AG20443 (cell line): ENCODE data around the gene CLIP1.
"Not testable (repeated sequence)": the region's sequence is repeated elsewhere in the genome, so short reads cannot be mapped to it uniquely, and the experiment has no call there.

Experiments
- DNase-seq: peaks from one replicate; pipeline ENCODE4 v3.0.0; 2012; ENCODE audit warnings: low spot score, mixed read lengths

CLIP1 gene

DNA sequence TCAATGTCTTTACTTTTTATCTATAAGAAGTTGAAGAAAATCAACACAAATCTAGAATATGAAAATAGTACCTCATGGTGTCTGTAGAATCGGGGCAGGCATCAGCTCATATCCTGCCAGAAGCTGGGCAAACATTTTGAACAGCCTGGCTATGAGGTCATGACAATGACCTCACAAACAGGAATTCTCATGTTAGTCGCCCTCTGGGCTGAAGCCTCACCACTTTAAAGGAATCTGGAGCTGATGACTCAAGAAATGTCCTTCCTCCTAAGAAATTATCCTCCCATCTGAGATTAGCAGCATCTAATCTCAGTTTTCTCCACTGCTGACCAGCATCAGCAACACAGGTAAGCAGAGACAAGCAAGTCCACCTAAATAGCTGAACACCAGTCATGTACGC is 27.1 kb downstream of the CLIP1 start:
- peak; percentile 71 for DNase-seq

DNA sequence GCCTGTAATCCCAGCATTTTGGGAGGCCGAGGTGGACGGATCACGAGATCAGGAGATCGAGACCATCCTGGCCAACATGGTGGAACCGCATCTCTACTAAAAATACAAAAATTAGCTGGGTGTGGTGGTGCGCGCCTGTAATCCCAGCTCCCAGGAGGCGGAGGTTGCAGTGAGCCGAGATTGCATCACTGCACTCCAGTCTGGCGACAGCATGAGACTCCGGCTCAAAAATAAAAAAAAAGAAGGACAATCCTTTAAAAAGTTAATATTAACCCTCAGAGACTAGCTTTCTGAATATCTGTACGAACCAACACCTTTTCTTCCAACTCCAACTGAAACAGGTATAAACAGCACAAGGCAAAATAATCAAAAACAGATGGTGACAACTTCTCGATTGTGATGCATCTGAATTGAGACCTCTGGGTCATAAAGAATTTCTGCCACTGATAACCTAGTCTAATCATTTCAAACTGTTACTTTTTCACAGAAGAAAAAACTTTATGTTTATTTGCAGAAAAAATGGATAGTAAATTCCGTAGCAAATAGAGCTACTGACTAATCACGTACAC is 27.8 kb downstream of the CLIP1 start:
- DNase-seq: no peak

DNA sequence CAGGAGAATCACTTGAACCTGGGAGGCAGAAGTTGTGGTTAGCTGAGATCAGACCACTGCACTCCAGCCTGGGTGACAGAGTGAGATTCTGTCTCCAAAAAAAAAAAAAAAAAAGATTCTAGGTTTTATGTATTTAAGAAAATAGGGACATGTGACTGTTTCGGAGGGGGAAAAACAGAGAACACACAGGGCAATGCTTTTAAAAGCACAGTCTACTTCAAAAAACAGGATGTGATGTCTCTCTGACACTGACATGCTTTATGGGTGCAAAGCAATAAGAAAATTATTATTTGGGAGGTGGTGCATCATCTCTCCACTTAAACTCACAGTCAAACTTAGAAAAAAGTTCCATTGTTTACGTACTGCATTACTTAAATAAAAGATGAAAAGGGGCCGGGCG is 28.7 kb downstream of the CLIP1 start:
- DNase-seq: no peak

DNA sequence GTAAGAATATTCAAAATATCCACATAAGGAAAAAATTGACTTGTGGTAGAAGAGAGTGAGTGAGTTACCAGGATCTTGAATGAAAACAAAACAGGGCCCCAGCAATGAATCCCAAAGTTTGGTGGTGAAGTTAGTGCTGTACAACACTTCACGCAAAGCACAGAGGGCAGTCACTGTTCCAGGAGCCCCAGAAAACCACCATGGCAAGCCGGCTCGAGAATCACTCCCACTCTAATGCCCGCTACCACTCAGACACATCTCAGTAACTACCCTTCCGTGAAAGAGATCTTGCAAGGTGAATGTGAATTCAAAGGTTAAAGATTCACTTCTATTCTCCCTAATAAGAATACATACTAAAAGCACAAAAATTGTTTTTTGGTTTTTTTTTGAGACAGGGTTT is 30.1 kb downstream of the CLIP1 start:
- DNase-seq: no peak

DNA sequence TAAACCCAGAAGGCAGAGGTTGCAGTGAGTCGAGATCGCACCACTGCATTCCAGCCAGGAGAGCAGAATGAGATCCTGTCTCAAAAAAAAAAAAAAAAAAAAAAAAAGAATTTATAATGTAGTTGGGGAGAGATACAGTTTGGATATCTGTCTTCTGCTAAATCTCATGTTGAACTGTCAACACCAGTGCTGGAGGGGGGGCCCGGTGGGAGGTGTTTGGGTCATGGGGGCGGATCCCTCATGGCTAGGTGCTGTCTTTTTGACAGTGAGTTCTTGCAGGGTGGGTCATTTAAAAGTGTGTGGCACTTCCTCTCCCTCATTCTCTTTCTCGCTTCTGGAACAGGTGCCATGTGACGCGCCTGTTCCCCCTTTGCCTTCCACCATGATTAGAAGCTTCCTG is 32.8 kb downstream of the CLIP1 start:
- DNase-seq: no peak

DNA sequence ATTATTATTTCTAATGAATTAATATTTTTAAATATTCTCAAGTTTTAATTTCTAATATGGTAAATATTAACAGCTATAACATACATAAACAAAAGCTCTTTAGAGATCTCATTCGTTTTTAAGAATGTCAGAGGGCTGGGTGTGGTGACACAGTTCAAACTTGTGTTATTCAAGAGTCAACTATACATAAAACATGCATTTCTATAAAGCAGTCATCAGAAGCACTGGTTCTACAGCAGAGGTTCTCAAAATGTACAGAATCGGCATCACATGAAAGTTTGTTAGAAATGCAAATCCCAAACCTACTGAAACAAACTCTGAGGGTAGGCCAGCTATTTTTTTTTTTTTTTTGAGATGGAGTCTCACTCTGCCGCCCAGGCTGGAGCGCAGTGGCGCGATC is 34.6 kb downstream of the CLIP1 start:
- no peak for DNase-seq

DNA sequence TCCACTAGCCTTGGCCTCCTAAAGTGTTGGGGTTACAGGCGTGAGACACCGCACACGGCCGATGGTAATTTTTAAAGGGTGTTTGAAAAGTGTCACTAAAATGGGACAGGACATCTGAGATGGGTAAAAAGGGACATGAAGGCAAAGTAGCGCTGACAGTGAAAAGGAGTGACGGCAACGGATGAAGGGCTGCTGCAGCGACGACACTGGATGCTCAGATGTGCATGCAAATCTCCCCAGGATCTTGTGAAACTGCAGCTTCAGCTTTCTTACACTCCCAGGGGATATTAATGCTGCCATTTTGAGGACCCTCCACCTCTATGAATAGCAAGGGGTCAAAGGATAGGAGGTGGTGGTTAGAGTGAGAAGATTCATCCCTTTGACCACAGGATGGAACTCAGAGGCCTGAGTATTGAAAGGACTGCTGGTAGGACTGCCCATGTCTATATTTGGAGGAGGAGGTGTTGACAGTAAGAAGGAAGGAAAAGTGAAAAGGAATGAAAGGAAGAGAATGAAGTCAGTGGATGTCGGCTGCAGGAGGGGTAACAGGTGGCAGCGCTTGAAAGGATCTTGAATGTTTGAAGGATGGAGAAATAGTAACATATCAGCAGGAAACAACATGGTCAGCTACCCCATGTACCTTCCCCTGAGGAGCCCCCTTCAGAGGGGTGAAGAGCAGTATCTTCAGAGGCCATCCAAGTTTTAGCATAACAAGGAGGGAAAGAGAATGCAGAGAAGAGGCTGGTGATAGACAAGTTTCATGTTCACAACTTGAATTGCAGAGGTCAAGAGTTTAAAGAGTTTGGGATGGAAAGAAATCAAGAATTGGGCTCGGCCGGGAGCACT is 37.1 kb downstream of the CLIP1 start:
- no peak for DNase-seq

DNA sequence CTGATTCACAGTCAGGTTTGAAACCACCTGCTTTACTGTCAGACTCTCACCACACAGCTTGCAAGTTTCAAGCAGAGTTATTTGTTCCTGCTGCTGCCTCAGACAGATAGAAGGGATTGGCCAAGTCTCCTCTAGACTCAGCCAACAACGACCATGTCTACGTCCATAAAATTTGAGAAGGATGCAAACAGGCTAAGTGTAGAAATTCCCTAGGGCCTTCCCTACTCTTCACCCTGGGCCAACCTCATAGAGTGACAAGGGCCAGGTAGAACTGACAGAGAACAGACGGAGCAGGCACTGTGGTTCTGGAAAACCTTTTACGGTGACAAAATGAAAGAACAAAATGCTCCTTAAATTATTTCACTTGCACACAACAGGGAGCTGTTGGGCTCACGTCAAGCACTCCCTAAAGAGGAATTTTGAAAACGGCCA is 39.5 kb downstream of the CLIP1 start:
- no peak for DNase-seq

DNA sequence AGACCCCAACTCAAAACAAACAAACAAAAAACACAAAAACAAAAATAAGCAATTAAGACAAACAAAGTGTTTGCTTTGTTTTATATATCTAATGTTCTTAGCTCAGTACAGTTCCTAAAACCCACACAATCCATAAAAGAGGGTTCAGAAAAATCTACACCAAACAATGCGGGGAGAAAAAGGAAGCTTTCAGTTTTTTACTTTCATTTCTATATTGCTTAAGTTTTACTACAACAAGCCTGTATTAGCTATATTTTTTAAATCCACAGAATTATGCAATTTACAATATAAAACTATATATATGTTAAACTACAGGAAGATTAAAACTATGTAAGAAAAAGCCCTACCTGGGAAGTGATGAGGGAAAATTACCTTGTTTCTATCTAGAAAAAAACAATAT is 41.4 kb downstream of the CLIP1 start:
- no peak for DNase-seq

DNA sequence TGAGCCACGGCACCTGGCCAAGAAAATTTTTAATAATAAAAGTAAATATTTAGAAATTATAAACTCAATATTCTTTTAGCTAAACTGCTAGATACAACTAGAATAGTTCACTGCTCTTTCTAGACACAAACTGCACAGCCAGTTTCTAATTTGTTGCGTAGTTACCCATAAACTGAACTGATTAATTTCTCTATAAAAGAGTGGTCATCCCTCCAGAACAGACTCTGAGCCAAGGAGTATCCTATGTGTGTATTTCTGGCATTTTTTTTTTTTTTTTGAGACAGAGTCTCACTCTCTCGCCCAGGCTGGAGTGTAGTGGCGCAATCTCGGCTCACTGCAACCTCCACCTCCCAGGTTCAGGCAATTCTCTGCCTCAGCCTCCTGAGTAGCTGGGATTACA is 45.7 kb downstream of the CLIP1 start:
- DNase-seq: not testable (repeated sequence)

DNA sequence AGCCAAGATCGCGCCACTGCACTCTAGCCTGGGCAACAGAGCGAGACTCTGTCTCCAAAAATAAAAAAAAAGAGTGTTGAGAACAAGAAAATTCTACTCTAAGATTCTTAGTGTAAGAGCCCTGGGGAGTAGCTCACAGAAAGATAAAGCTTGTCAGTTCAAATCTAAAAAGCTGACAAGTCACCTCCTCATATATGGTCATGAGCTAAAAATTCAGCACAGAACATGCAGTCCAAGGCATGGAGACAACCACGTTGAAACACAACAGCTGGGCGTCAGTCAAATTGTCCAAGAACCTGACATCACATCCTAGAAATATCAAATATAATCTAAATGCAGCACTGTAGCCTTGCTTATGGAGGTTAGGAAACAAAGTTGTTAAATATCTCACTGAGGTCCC is 47.8 kb downstream of the CLIP1 start:
- DNase-seq: no peak

DNA sequence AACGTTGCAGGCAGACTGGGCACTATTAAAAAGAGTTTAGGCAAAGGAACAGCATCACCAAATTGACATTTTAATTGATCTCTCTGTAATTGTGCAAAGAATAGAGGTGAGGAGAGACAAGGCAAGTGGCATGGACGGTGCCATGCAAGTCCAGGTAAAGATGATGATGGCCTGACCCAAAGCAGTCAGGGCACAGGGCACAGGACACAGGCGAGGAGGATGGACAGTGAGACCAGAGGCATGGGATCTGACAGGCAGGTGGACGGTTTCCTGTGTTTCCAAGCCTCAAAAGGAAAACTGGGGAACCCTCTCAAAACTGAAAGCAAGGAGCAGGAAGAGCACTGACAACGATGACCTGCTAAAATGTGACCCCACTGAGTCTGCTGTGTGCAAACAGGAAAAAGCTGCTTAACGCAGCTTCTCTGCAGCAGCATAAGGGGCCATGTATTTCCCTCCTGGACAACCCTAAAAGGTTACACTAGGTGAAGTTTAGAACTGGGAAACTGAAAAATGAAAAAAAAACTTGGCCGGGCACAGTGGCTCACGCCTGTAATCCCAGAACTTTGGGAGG is 50.9 kb downstream of the CLIP1 start:
- DNase-seq: no peak

DNA sequence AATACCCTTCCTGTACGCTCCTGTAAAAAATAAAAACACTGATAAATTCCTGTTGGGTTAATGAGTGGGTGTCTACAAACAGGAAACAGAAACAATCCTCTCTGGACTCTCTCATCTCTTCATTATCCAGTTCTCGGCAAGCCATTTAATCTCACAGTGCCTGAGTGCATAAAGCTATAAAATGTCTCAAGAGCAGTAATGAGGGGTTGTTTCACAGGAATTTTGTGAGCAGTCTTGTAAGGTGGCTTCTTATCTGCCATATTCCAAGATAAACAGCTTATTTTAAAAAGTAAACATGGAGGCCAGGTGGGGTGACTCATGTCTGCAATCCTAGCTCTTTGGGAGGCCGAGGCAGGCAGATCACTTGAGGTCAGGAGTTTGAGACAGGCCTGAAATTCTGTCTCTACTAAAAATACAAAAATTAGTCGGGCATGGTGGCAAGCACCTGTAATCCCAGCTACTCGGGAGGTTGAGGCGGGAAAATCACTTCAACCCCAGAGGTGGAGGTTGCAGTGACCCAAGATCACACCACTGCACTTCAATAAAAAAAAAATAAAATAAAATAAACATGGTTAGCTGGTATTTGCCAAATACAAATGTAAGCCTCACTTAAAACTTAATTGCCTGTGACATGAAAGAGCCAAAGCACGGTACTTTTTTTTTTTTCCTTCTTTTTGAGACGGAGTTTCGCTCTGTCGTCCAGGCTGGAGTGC is 54.0 kb downstream of the CLIP1 start:
- peak; percentile 18 for DNase-seq

DNA sequence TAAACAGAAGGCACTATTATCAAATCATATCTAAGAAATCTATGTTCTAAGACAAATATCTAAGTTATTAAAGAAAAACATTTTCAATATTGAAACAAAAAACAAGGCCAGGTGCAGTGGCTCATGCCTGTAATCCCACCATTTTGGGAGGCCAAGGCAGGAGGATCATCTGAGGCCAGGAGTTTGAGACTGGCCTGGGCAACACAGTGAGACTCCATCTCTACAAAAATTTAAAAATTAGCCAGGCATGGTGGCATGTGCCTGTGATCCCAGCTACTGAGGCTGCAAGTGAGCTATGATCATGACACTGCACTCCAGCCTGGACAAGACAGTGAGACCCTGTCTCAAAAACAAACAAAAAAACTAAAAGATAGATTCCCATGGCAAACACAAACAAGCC is 54.8 kb downstream of the CLIP1 start:
- not testable (repeated sequence) for DNase-seq

DNA sequence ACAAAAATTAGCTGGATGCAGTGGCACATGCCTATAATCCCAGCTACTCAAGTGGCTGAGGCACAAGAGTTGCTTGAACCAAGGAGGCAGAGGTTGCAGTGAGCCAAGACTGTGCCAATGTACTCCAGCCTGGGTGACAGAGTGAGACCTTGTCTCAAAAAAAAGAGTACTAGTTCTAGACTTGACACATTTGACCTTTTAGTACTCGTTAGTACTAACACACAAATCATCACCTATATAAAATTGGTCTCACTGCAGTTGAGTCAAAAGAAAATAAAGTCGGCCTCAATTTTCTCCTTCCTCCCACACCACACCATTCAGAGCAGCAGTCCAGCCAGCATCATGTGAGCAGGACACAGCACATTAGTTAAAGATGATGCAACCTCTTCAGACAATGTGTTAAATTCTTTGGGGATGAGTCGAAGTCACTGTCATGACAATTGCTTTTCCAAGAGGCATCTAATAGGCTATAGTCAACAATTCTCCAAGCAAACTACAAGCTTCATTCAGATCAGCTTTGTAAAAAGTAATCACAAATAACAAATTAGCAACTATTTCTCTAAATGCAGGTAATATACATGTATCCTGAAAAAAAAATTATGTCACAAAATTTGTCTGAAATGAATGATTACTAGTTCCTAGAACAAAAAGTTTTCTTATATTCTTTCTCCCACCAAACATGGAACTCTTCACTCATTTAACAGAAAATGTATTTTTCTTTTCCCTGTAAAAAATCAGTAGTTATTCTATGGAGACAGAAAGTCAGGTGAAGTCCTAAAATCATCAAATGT is 55.6 kb downstream of the CLIP1 start:
- peak; percentile 90 for DNase-seq

DNA sequence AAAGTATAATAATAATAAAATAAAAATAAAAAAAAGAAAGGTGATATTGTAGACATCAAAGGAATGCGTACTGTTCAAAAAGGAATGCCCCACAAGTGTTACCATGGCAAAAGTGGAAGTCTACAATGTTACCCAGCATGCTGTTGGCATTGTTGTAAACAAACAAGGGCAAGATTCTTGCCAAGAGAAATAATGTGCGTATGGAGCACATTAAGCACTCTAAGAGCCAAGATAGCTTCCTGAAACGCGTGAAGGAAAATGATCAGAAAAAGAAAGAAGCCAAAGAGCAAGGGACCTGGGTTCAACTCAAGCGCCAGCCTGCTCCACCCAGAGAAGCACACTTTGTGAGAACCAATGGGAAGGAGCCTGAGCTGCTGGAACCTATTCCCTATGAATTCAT is 57.2 kb downstream of the CLIP1 start:
- DNase-seq: not testable (repeated sequence)

DNA sequence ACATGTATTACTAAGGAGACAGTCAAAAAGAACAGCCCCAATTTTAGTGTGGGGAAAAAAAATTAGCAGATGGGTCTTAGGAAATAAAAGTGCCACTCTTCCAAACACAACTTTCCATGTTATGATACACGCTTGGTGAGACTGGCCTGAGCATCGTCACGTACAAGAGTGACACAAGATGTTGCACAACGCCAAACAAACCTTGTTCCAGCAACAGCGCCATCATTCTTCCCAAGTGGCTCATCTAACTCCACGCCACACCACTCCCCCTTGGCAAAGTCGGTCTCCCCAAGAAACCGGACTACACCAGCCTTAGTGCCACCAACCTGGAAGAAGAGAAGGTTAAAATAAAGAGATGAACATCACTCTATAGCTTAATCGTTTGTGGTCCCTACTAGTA is 58.7 kb downstream of the CLIP1 start:
- DNase-seq: peak; percentile 80

DNA sequence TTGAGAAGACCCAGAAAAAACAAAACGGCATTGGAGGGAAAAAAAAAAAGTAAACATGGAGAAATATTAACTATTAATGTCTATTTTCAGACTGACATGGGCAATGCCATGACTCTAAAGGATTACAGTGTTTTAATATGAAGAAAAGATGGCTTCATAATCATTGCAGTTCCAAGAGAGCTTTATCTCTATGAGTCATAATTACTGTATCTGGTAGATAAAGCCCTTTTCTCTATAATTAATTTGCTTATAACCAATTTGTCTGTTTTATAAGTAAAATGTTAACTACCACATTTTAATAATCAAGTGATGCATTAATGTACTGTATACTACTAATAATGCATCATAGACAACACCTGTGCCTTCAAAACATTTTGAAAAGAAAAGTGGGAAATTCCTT is 59.7 kb downstream of the CLIP1 start:
- DNase-seq: no peak

DNA sequence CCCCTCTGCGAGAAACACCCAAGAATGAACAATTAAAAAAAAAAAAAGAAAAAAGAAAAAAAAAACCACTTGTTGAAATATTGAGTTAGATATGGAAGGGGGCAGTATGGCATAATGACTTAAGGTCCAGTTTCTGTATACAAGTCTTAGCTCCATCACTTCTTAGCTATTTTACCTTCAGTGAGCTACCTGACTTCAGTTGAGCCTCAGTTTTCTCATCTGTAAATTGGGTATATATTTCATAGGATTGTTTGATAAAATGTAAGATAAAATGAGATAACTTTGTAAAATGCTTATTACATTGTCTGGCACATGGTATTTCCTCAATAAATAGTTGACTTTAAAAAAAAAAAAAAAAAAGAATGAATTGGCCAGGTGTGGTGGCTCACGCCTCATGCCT is 64.1 kb downstream of the CLIP1 start:
- not testable (repeated sequence) for DNase-seq

DNA sequence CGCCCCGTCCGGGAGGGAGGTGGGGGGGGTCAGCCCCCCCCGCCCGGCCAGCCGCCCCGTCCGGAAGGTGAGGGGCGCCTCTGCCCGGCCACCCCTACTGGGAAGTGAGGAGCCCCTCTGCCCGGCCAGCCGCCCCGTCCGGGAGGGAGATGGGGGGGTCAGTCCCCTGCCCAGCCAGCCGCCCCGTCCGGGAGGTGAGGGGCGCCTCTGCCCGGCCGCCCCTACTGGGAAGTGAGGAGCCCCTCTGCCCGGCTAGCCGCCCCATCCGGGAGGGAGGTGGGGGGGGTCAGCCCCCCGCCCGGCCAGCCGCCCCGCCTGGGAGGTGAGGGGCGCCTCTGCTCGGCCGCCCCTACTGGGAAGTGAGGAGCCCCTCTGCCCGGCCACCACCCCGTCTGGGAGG is 64.9 kb downstream of the CLIP1 start:
- DNase-seq: not testable (repeated sequence)

DNA sequence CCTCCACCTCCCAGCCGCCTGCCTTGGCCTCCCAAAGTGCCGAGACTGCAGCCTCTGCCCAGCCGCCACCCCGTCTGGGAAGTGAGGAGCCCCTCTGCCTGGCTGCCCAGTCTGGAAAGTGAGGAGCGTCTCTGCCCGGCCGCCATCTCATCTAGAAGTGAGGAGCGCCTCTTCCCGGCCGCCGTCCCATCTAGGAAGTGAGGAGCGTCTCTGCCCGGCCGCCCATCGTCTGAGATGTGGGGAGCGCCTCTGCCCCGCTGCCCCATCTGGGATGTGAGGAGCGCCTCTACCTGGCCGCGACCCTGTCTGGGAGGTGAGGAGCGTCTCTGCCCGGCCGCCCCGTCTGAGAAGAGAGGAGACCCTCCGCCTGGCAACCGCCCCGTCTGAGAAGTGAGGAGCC is 65.5 kb downstream of the CLIP1 start:
- DNase-seq: not testable (repeated sequence)

DNA sequence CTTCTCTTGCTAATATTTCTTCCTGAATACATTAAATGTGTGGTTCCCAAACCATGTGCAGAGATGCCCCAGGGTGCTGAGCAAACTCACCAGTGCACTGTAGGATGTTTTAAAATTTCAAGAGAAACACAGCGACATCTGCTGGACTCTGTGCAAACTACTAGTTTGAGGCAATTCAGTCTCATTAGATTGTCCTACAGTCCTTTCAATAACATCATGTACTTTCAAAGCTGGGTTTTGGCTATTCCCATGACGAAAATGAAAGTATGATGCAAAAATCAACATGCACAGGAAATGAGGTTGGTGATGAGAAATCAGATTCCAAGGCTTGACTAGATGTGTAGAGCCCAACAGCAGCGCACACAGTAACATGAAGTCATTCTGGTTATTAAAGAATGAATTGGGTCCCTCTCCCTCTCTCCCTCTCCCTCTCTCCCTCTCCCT is 66.3 kb downstream of the CLIP1 start:
- DNase-seq: peak; percentile 61
